Trophoblast cell (in vitro differentiated cells and primary cell): ENCODE data around the gene CNST.
A peak's percentile ranks its signal among the peaks of the same experiment; 100 is the strongest.

Source experiments
- DNase-seq, 2 donors: peaks; one replicate each; pipeline ENCODE4 v3.0.0-alpha.2; 2016
- H2AFZ ChIP-seq: 2 replicates; pipeline ENCODE4 v1.6.1; 2013; ENCODE audit warnings: low read length, moderate library complexity, mild to moderate bottlenecking; ENCODE audit not compliant: insufficient read depth, poor library complexity
- H2AK5ac ChIP-seq: 2 replicates; pipeline ENCODE4 v1.6.1; 2013; ENCODE audit warnings: mild to moderate bottlenecking, low read length
- H2BK120ac ChIP-seq: 2 replicates; pipeline ENCODE4 v1.6.1; 2013; ENCODE audit warnings: low read length, mild to moderate bottlenecking, moderate library complexity; ENCODE audit not compliant: insufficient read depth, poor library complexity
- H2BK12ac ChIP-seq: 2 replicates; pipeline ENCODE4 v1.6.1; 2013; ENCODE audit warnings: mild to moderate bottlenecking, low read length, moderate library complexity
- H2BK5ac ChIP-seq: 2 replicates; pipeline ENCODE4 v1.6.1; 2013; ENCODE audit warnings: low read length, low read depth, moderate library complexity, mild to moderate bottlenecking; ENCODE audit not compliant: poor library complexity
- H3K14ac ChIP-seq: 2 replicates; pipeline ENCODE4 v1.6.1; 2013; ENCODE audit warnings: mild to moderate bottlenecking, low read length
- H3K18ac ChIP-seq: 2 replicates; pipeline ENCODE4 v1.6.1; 2013; ENCODE audit warnings: mild to moderate bottlenecking, low read length
- H3K23ac ChIP-seq: 2 replicates; pipeline ENCODE4 v1.6.1; 2013; ENCODE audit warnings: low read length
- H3K27ac ChIP-seq: 2 replicates; pipeline ENCODE4 v1.5.1; 2013; ENCODE audit warnings: low read depth, mild to moderate bottlenecking, inconsistent platforms, low read length, moderate library complexity
- H3K27me3 ChIP-seq: 2 replicates; pipeline ENCODE4 v1.6.1; 2013; ENCODE audit warnings: inconsistent platforms, mild to moderate bottlenecking, low read length, moderate library complexity; ENCODE audit not compliant: insufficient read depth
- H3K36me3 ChIP-seq, 2 experiments: 1 replicate in 1 of 2; 2 replicates in 1 of 2; pipeline ENCODE4 v1.6.1; 2013; ENCODE audit warnings: low read length in 2 of 2, mild to moderate bottlenecking in 2 of 2, moderate library complexity in 1 of 2; ENCODE audit not compliant: insufficient read depth in 2 of 2, control insufficient read depth in 1 of 2
- H3K4ac ChIP-seq: 2 replicates; pipeline ENCODE4 v1.6.1; 2013; ENCODE audit warnings: low read depth, mild to moderate bottlenecking, low read length, moderate library complexity
- H3K4me1 ChIP-seq, 2 experiments: 1 replicate in 1 of 2; 2 replicates in 1 of 2; pipeline ENCODE4 v1.6.1; 2013; ENCODE audit warnings: low read length in 2 of 2, mild to moderate bottlenecking in 2 of 2, moderate library complexity in 1 of 2; ENCODE audit not compliant: insufficient read depth in 2 of 2, control insufficient read depth in 1 of 2
- H3K4me2 ChIP-seq: 2 replicates; pipeline ENCODE4 v1.6.1; 2013; ENCODE audit warnings: inconsistent platforms, mild to moderate bottlenecking, low read length, moderate library complexity
- H3K4me3 ChIP-seq: 2 replicates; pipeline ENCODE4 v1.5.1; 2013; ENCODE audit warnings: mild to moderate bottlenecking, low read depth, low read length, inconsistent platforms
- H3K79me1 ChIP-seq: one replicate; pipeline ENCODE4 v1.6.1; 2013; ENCODE audit warnings: low read length
- H3K79me2 ChIP-seq: 2 replicates; pipeline ENCODE4 v1.6.1; 2013; ENCODE audit warnings: low read length, mild to moderate bottlenecking; ENCODE audit not compliant: control insufficient read depth, insufficient read depth, poor library complexity
- H3K9ac ChIP-seq: 2 replicates; pipeline ENCODE4 v1.6.1; 2013; ENCODE audit warnings: mild to moderate bottlenecking, low read length
- H3K9me3 ChIP-seq: 2 replicates; pipeline ENCODE4 v1.6.1; 2013; ENCODE audit warnings: low read depth, mild to moderate bottlenecking, control low read depth, inconsistent platforms, low read length; ENCODE audit not compliant: insufficient read depth
- H4K12ac ChIP-seq: 2 replicates; pipeline ENCODE4 v1.6.1; 2013; ENCODE audit warnings: low read depth, mild to moderate bottlenecking, low read length, moderate library complexity
- H4K8ac ChIP-seq: 2 replicates; pipeline ENCODE4 v1.6.1; 2013; ENCODE audit warnings: low read depth, mild to moderate bottlenecking, low read length, moderate library complexity
- H4K91ac ChIP-seq: one replicate; pipeline ENCODE4 v1.6.1; 2013; ENCODE audit warnings: low read depth, mild to moderate bottlenecking, low read length, moderate library complexity
- WGBS: extraction: QIAGEN DNeasy Blood & Tissue Kit; methylation state at CpG from one replicate; pipeline ENCODE4 v1.1.7; 2013; ENCODE audit warnings: missing lambda C conversion rate; ENCODE audit not compliant: insufficient read length, insufficient coverage; ENCODE audit errors: extremely low coverage; 5-methylcytosine and 5-hydroxymethylcytosine counted together

CNST gene

DNA sequence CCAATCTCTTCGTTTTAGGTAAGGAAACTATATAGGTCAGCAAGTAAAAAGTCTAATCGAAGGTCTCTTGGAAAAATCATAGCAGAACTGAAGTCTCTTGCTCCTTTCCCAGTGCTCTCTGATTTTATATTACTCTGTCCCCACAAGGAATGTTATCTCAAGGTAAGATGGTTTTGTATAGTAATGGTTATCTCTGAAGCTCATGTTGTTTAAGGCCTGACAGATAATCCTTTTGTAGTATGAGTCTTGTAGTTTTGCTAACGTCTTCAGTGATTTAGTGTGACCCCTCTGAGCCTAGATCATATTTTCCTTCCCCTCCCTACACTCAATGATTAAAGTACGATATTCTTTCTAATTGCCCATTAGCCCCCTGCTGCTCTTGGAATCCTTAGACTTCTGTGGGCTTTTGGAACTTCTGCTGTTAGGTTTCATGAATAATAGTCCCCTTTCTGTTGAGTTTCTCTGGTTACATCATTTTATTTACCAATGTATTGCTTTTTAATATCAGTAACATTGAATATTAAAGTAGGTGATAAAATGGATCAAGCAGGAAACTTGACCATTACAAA is 52.1 kb downstream of the CNST start:
- DNase-seq, result no peak
- no peak overlapping the region for H3K27ac ChIP-seq
- WGBS, result no CpG with 5 or more reads among the region's 4 CpGs
- no peak overlapping the region for H2AFZ ChIP-seq
- no peak overlapping the region for H3K4me2 ChIP-seq
- H3K79me2 ChIP-seq, result no peaks in the 10 kb centered on the region
- peaks cover 3% of the 10 kb centered on the region for H3K9me3 ChIP-seq
- H3K4me3 ChIP-seq, result no peak overlapping the region
- H2BK12ac ChIP-seq, result no peak overlapping the region
- H3K23ac ChIP-seq, result no peak overlapping the region
- no peak overlapping the region for H3K18ac ChIP-seq
- no peaks in the 10 kb centered on the region for H3K27me3 ChIP-seq
- no peak overlapping the region for H4K12ac ChIP-seq
- H2BK5ac ChIP-seq, result no peak overlapping the region
- H2AK5ac ChIP-seq, result no peak overlapping the region
- H4K91ac ChIP-seq, result no peak overlapping the region
- peaks cover 2 to 6% of the 10 kb centered on the region in 2 experiments for H3K36me3 ChIP-seq
- H3K4ac ChIP-seq, result no peak overlapping the region
- H2BK120ac ChIP-seq, result no peak overlapping the region
- no peaks in the 10 kb centered on the region for H3K79me1 ChIP-seq
- H4K8ac ChIP-seq, result no peak overlapping the region
- no peaks in the 10 kb centered on the region for H3K4me1 ChIP-seq
- no peak overlapping the region for H3K9ac ChIP-seq
- H3K14ac ChIP-seq, result no peak overlapping the region

DNA sequence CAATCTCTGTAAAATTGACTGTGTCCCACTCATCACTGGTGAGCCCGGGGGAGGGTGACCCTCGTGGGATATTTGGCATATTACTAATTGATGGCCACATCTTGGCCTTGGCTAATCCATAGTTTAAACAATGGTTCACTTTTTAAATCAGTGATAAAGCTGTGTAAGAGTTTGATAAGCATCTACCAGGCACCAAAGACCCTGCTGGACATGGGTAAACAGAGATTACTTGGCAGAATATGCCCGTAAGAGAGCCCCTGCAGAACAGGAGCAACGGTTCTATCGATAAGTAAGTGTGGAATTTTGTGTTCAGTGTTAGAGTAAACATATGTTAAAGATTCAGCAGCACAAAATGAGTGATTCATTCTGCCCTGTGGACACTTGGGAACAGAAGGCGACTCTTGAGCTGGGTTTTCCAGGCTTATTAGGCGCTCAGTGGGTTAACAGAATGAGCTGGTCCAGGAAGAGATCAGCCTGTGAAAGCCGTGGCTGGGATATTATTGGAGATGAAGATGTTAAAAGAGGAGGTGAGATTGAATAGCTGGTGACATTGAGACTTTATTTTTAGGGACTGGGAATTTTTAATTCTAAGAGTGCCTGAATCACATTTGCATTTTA is 55.9 kb downstream of the CNST start:
- Histone ChIP-seq H3K4me3 (no peak overlapping the region), H3K4ac (no peak overlapping the region), H3K9me3 (peaks cover 3% of the 10 kb centered on the region), H3K14ac (no peak overlapping the region), H3K9ac (no peak overlapping the region), H3K79me1 (no peaks in the 10 kb centered on the region), H2AK5ac (no peak overlapping the region), H3K18ac (no peak overlapping the region), H2BK5ac (no peak overlapping the region), H4K12ac (no peak overlapping the region), H3K36me3 (peaks cover 2 to 6% of the 10 kb centered on the region in 2 experiments), H3K79me2 (no peaks in the 10 kb centered on the region), H2AFZ (no peak overlapping the region), H3K27me3 (no peaks in the 10 kb centered on the region), H3K23ac (no peak overlapping the region), H2BK120ac (no peak overlapping the region), H3K4me2 (no peak overlapping the region), H4K91ac (no peak overlapping the region), H3K27ac (no peak overlapping the region), H2BK12ac (no peak overlapping the region), H3K4me1 (no peaks in the 10 kb centered on the region), H4K8ac (no peak overlapping the region)
- no peak for DNase-seq
- WGBS, result no CpG with 5 or more reads among the region's 8 CpGs

DNA sequence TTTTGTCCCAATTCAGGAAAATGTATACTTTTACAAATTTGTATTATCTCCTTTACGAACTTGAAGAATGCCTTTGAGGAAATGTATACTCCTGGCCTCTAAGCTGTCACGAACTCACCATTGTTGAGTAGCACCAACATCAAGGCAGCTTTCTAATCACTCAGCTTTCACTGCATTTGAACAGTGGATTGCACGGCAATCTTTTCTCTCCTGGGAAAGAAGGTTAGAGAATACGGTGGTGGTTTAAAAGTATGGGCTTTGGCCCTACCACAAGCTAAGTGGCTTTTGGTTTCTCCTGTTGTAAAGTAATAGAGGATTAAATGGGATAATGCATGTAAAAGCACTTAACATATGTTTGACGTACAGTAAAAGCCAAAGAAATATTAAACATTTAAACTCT is 57.8 kb downstream of the CNST start:
- Histone ChIP-seq H4K8ac (no peak overlapping the region), H3K79me1 (no peaks in the 10 kb centered on the region), H3K36me3 (peaks cover 2 to 6% of the 10 kb centered on the region in 2 experiments), H3K79me2 (no peaks in the 10 kb centered on the region), H2AK5ac (no peak overlapping the region), H3K23ac (no peak overlapping the region), H2BK5ac (no peak overlapping the region), H2AFZ (no peak overlapping the region), H4K12ac (no peak overlapping the region), H3K4me3 (no peak overlapping the region), H3K9me3 (peaks cover 3% of the 10 kb centered on the region), H3K4me2 (no peak overlapping the region), H3K4ac (no peak overlapping the region), H3K4me1 (no peaks in the 10 kb centered on the region), H2BK12ac (no peak overlapping the region), H3K14ac (no peak overlapping the region), H3K18ac (no peak overlapping the region), H2BK120ac (no peak overlapping the region), H3K27ac (no peak overlapping the region), H4K91ac (no peak overlapping the region), H3K9ac (no peak overlapping the region), H3K27me3 (no peaks in the 10 kb centered on the region)
- no CpG with 5 or more reads among the region's 5 CpGs for WGBS
- DNase-seq, result no peak

DNA sequence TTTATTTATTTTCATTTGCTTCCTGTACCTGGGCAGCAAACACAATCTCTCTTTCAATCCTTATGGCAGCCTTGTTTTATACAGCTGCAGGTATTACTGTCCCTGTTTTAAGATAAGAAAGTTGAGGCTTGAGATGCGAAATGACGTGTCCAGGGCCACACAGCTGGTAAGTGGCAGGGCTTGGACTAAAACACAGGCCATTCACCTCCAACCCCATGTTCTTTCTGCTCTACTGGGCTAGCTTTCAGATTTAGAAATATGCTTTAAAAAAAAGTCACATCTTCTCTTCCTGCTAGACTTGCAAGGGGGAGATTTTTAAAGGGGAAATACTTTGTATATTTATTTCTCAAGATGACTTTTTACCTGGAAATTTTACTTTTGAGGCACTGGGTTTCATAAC is 62.8 kb downstream of the CNST start:
- no peak overlapping the region for H4K12ac ChIP-seq
- peak in 1 of 2 donors; percentile 15 for DNase-seq

More for the DNA sequence above, 62.8 kb downstream of the CNST start:
- no peaks in the 10 kb centered on the region for H3K27me3 ChIP-seq
- H4K8ac ChIP-seq, result no peak overlapping the region
- no peak overlapping the region for H3K4me3 ChIP-seq
- H3K9me3 ChIP-seq, result no peaks in the 10 kb centered on the region
- H3K79me1 ChIP-seq, result no peaks in the 10 kb centered on the region
- H4K91ac ChIP-seq, result no peak overlapping the region
- no peak overlapping the region for H2BK12ac ChIP-seq
- H3K36me3 ChIP-seq, result peaks cover 0 to 2% of the 10 kb centered on the region in 2 experiments
- H3K14ac ChIP-seq, result no peak overlapping the region
- no peak overlapping the region for H3K27ac ChIP-seq
- no peaks in the 10 kb centered on the region for H3K79me2 ChIP-seq
- H3K4me1 ChIP-seq, result peaks cover 0 to 4% of the 10 kb centered on the region in 2 experiments
- no peak overlapping the region for H2AK5ac ChIP-seq
- no peak overlapping the region for H3K4ac ChIP-seq
- H2BK120ac ChIP-seq, result no peak overlapping the region
- H3K23ac ChIP-seq, result no peak overlapping the region
- H3K9ac ChIP-seq, result no peak overlapping the region
- H3K4me2 ChIP-seq, result no peak overlapping the region
- no peak overlapping the region for H2BK5ac ChIP-seq
- H2AFZ ChIP-seq, result no peak overlapping the region
- H3K18ac ChIP-seq, result no peak overlapping the region
- WGBS, result no CpG with 5 or more reads among the region's 2 CpGs
